HepG2 (cell line): ENCODE results near the gene THSD8. TPM values are rescaled to one million over a fixed set of nuclear protein-coding genes. Genes with fewer than 3 reads are reported as not detected.

ENCODE experiments used
- BRD4 ChIP-seq: sonication (generic); formaldehyde crosslinking; IDR thresholded peaks from 2 replicates; pipeline ENCODE4 v1.4.0; 2020; ENCODE audit warnings: missing genetic modification reagents
- EP300 ChIP-seq, 3 experiments: sonication (generic) in 1 of 3; formaldehyde crosslinking in 1 of 3; IDR thresholded peaks; 2 replicates each; pipeline versions ENCODE4 v1.5.1 to v1.6.1; 2011 to 2020; ENCODE audit warnings: low read depth in 2 of 3, low read length in 2 of 3, borderline replicate concordance in 1 of 3, improper control_type of control experiment in 1 of 3, mild to moderate bottlenecking in 1 of 3, missing genetic modification reagents in 1 of 3, moderate library complexity in 1 of 3
- FOXM1 ChIP-seq: sonication (generic); formaldehyde crosslinking; IDR thresholded peaks from 2 replicates; pipeline ENCODE4 v1.5.0; 2020; ENCODE audit warnings: missing genetic modification reagents
- FOXP1 ChIP-seq, 2 experiments: fragments of 450-650 bp in 1 of 2; IDR thresholded peaks; 2 replicates each; pipeline ENCODE4 v1.6.1; 2017 to 2018; ENCODE audit warnings: antibody characterized with exemption in 1 of 2
- HDAC2 ChIP-seq: sonication (generic); formaldehyde crosslinking; IDR thresholded peaks from 2 replicates; pipeline ENCODE4 v1.4.0; 2020; ENCODE audit warnings: missing genetic modification reagents
- RFX1 ChIP-seq: fragments of 450-650 bp; IDR thresholded peaks from 2 replicates; pipeline ENCODE4 v1.6.1; 2017
- SAFB2 ChIP-seq: sonication (generic); formaldehyde crosslinking; IDR thresholded peaks from 2 replicates; pipeline ENCODE4 v1.5.1; 2020; ENCODE audit warnings: missing genetic modification reagents, low read depth, mild to moderate bottlenecking, borderline replicate concordance
- U2AF1 ChIP-seq: fragments of 200-400 bp; formaldehyde crosslinking; optimal IDR thresholded peaks from 2 replicates; pipeline ENCODE3; 2017; ENCODE audit warnings: mild to moderate bottlenecking, low read depth, low read length
- ZBTB37 ChIP-seq: sonication (generic); formaldehyde crosslinking; IDR thresholded peaks from 2 replicates; pipeline ENCODE4 v1.4.0; 2020; ENCODE audit warnings: mild to moderate bottlenecking, missing genetic modification reagents
- ZFP90 ChIP-seq: sonication (generic); formaldehyde crosslinking; IDR thresholded peaks from 2 replicates; pipeline ENCODE4 v1.8.0; 2022; ENCODE audit warnings: missing genetic modification reagents, mild to moderate bottlenecking, inconsistent platforms, borderline replicate concordance
- ZNF138 ChIP-seq: sonication (generic); formaldehyde crosslinking; IDR thresholded peaks from 2 replicates; pipeline ENCODE4 v1.5.0; 2020; ENCODE audit warnings: mild to moderate bottlenecking, low read depth, missing genetic modification reagents
- ZNF18 ChIP-seq: sonication (generic); formaldehyde crosslinking; IDR thresholded peaks from 2 replicates; pipeline ENCODE4 v1.8.0; 2022; ENCODE audit warnings: mild to moderate bottlenecking, missing genetic modification reagents; ENCODE audit not compliant: insufficient replicate concordance
- ZNF20 ChIP-seq: sonication (generic); formaldehyde crosslinking; IDR thresholded peaks from 2 replicates; pipeline ENCODE4 v1.4.0; 2020; ENCODE audit warnings: mild to moderate bottlenecking, moderate library complexity, missing genetic modification reagents
- ZNF232 ChIP-seq: sonication (generic); formaldehyde crosslinking; IDR thresholded peaks from 2 replicates; pipeline ENCODE4 v1.4.0; 2020; ENCODE audit warnings: missing genetic modification reagents, borderline replicate concordance
- ZNF407 ChIP-seq: sonication (generic); formaldehyde crosslinking; IDR thresholded peaks from one replicate; pipeline ENCODE4 v1.5.1; 2020; ENCODE audit warnings: mild to moderate bottlenecking, missing genetic modification reagents; ENCODE audit errors: not compliant biosample characterization
- ZNF570 ChIP-seq: sonication (generic); formaldehyde crosslinking; IDR thresholded peaks from 2 replicates; pipeline ENCODE4 v1.4.0; 2020; ENCODE audit warnings: mild to moderate bottlenecking, missing genetic modification reagents, borderline replicate concordance
- ZNF839 ChIP-seq: sonication (generic); formaldehyde crosslinking; IDR thresholded peaks from 2 replicates; pipeline ENCODE4 v1.4.0; 2020; ENCODE audit warnings: missing genetic modification reagents, mild to moderate bottlenecking, borderline replicate concordance
- polyA plus RNA-seq, 8 experiments: library from polyadenylated mRNA; depleted of rRNA in 3 of 8; stranded (reverse) in 7 of 8; unstranded in 1 of 8; fragments of >200 nt; fragmentation: Illumina TruSeq in 4 of 8; extraction: Trizol in 4 of 8; gene quantifications; 2 replicates each; pipeline versions ENCODE4 v1.2.1 to v1.2.3, GENCODE V29; 2011 to 2016; ENCODE audit warnings: low read depth in 4 of 8, missing spikeins in 1 of 8, mixed read lengths in 1 of 8; ENCODE audit not compliant: insufficient read depth in 1 of 8
- total RNA-seq, 5 experiments: library from RNA; depleted of rRNA; stranded (reverse); fragments of >200 nt; fragmentation: Illumina TruSeq; extraction: Trizol; gene quantifications; 2 replicates each; pipeline ENCODE4 v1.2.3, GENCODE V29; 2016; ENCODE audit warnings: low read depth in 1 of 5

THSD8 gene
- total and polyA plus RNA-seq, 2 of the 13 experiments (the other 11 are each of a cell fraction or from before 2014, with no cell fraction given), result 4.8 to 14.9 TPM

GRCh38 chr19:12796146-12797071 is 5.5 kb upstream of the THSD8 start (continued):
- TF ChIP-seq ZNF18 (CRISPR knock-in tag) (no peak), ZNF232 (CRISPR knock-in tag) (no peak), FOXP1 (IDR thresholded peaks at IDR 0.05) (no peak), FOXP1 (CRISPR knock-in tag; IDR thresholded peaks at IDR 0.05) (no peak), ZBTB37 (CRISPR knock-in tag) (no peak), ZNF570 (CRISPR knock-in tag) (no peak), HDAC2 (CRISPR knock-in tag) (0 out of 2 replicates have a peak, but pooled peaks have one; percentile 16), ZNF839 (CRISPR knock-in tag) (no peak), BRD4 (CRISPR knock-in tag) (no peak), ZFP90 (CRISPR knock-in tag) (no peak), U2AF1 (no peak), RFX1 (no peak), FOXM1 (CRISPR knock-in tag) (no peak), EP300 (IDR thresholded peaks at IDR 0.05; ENCODE audit: low read depth in 2 of 2, low read length in 2 of 2) (no peak), EP300 (CRISPR knock-in tag; IDR thresholded peaks at IDR 0.05; ENCODE audit: borderline replicate concordance) (no peak), ZNF407 (CRISPR knock-in tag) (no peak), ZNF138 (CRISPR knock-in tag) (no peak), SAFB2 (no peak), ZNF20 (no peak)
